A549 (cell line): ENCODE results near the gene UNCX. TPM values are rescaled to one million over a fixed set of nuclear protein-coding genes. Genes with fewer than 3 reads are reported as not detected.

ENCODE experiments used
- ATAC-seq, 2 experiments: fragments of 200-7000 bp in 1 of 2; fragments of >200 bp in 1 of 2; cut with Nextera tagmentation in 1 of 2; cut with Tn5 transposase in 1 of 2; 3 replicates each; pipeline versions ENCODE4 v1.8.0 to v1.9.1; 2018 to 2020; ENCODE audit warnings: mild to moderate bottlenecking in 1 of 2, moderate library complexity in 1 of 2
- CTCF ChIA-PET: fragments of 300-600 bp; sonication (Branson Sonifier 250); formaldehyde crosslinking; extraction: SDS; loops from one replicate; lab custom pipeline; 2021; ENCODE audit warnings: antibody characterized with exemption, inconsistent platforms; lab: Yijun Ruan, JAX
- POLR2A ChIA-PET: fragments of 350-600 bp; formaldehyde crosslinking; extraction: SDS; loops from one replicate; lab custom pipeline; 2021; ENCODE audit warnings: antibody characterized with exemption, inconsistent platforms; lab: Yijun Ruan, JAX
- DNase-seq, 2 experiments: peaks; one replicate each; pipeline versions ENCODE4 v3.0.0 to v3.0.0-alpha.2; 2011 to 2016; ENCODE audit warnings: low read depth in 1 of 2, low spot score in 1 of 2
- FAIRE-seq: peaks from 2 replicates; lab custom pipeline; 2011; peaks lifted over from hg19 to GRCh38; lab: Jason Lieb, UNC
- H3K27ac ChIP-seq, 2 experiments: fragments of >200 bp; sonication (Bioruptor Twin); formaldehyde crosslinking; 3 replicates each; pipeline ENCODE4 v1.5.1; 2016 to 2017
- H3K4me1 ChIP-seq: fragments of >200 bp; sonication (Bioruptor Twin); formaldehyde crosslinking; 3 replicates; pipeline ENCODE4 v1.6.1; 2016
- H3K4me2 ChIP-seq: fragments of >200 bp; sonication (Bioruptor Twin); formaldehyde crosslinking; 3 replicates; pipeline ENCODE4 v1.6.1; 2016
- H3K4me3 ChIP-seq: fragments of >200 bp; sonication (Bioruptor Twin); formaldehyde crosslinking; 3 replicates; pipeline ENCODE4 v1.5.1; 2016
- H3K9me3 ChIP-seq: fragments of >200 bp; sonication (Bioruptor Twin); formaldehyde crosslinking; 3 replicates; pipeline ENCODE4 v1.6.1; 2016
- ATOH8 ChIP-seq: fragments of 250-450 bp; sonication (Bioruptor Pico); IDR thresholded peaks from 2 replicates; pipeline ENCODE4 v1.5.0; 2020; ENCODE audit warnings: low read depth, mild to moderate bottlenecking, moderate library complexity
- BCL3 ChIP-seq: fragments of >200 bp; sonication (Bioruptor Twin); formaldehyde crosslinking; IDR thresholded peaks from 3 replicates; pipeline ENCODE4 v1.6.1; 2016
- CBX2 ChIP-seq: fragments of 200-600 bp; sonication (generic); IDR thresholded peaks from 2 replicates; pipeline ENCODE4 v1.6.1; 2016; ENCODE audit warnings: low read depth, mild to moderate bottlenecking, borderline replicate concordance
- CEBPB ChIP-seq, 2 experiments: fragments of >200 bp in 1 of 2; sonication (Bioruptor Twin) in 1 of 2; formaldehyde crosslinking in 1 of 2; IDR thresholded peaks; 2 replicates each; pipeline ENCODE4 v1.6.1; 2012 to 2016
- CHD4 ChIP-seq: fragments of 200-600 bp; sonication (generic); IDR thresholded peaks from 2 replicates; pipeline ENCODE4 v1.6.1; 2016; ENCODE audit warnings: antibody characterized with exemption, mild to moderate bottlenecking, borderline replicate concordance
- CTCF ChIP-seq: fragments of >200 bp; sonication (Bioruptor Twin); formaldehyde crosslinking; IDR thresholded peaks from 3 replicates; pipeline ENCODE4 v1.5.1; 2016
- E2F6 ChIP-seq: IDR thresholded peaks from 2 replicates; pipeline ENCODE4 v1.6.1; 2012; ENCODE audit warnings: low read depth, borderline replicate concordance
- EHF ChIP-seq: fragments of 250-450 bp; sonication (Bioruptor Pico); IDR thresholded peaks from 2 replicates; pipeline ENCODE4 v1.5.0; 2020; ENCODE audit warnings: mild to moderate bottlenecking
- ESRRA ChIP-seq: fragments of 150-350 bp; IDR thresholded peaks from 2 replicates; pipeline ENCODE4 v1.6.1; 2014; ENCODE audit warnings: mild to moderate bottlenecking, low read length, borderline replicate concordance
- FOSB ChIP-seq: fragments of 250-450 bp; sonication (Bioruptor Pico); IDR thresholded peaks from 2 replicates; pipeline ENCODE4 v1.5.0; 2020; ENCODE audit warnings: mild to moderate bottlenecking, moderate library complexity
- FOSL2 ChIP-seq, 2 experiments: fragments of 450-650 bp in 1 of 2; fragments of >200 bp in 1 of 2; sonication (Bioruptor Twin) in 1 of 2; formaldehyde crosslinking; IDR thresholded peaks; 2 replicates each; pipeline versions ENCODE4 v1.5.0 to v1.6.1; 2016 to 2020; ENCODE audit warnings: mild to moderate bottlenecking in 1 of 2, moderate library complexity in 1 of 2
- FOXS1 ChIP-seq: fragments of 250-450 bp; sonication (Bioruptor Pico); IDR thresholded peaks from 2 replicates; pipeline ENCODE4 v1.5.0; 2020; ENCODE audit warnings: mild to moderate bottlenecking, moderate library complexity
- HDAC2 ChIP-seq: fragments of 200-600 bp; sonication (generic); IDR thresholded peaks from 2 replicates; pipeline ENCODE4 v1.6.1; 2016
- HMGXB4 ChIP-seq: fragments of 250-450 bp; sonication (Bioruptor Pico); IDR thresholded peaks from 2 replicates; pipeline ENCODE4 v1.5.0; 2021; ENCODE audit warnings: mild to moderate bottlenecking, moderate library complexity, borderline replicate concordance
- HOXB5 ChIP-seq: fragments of 250-450 bp; sonication (Bioruptor Pico); IDR thresholded peaks from 2 replicates; pipeline ENCODE4 v1.5.0; 2020; ENCODE audit warnings: mild to moderate bottlenecking, moderate library complexity
- JUNB ChIP-seq: fragments of >200 bp; sonication (Bioruptor Twin); formaldehyde crosslinking; IDR thresholded peaks from 2 replicates; pipeline ENCODE4 v1.6.1; 2016
- MAFK ChIP-seq: fragments of 450-650 bp; IDR thresholded peaks from 2 replicates; pipeline ENCODE4 v1.6.1; 2014; ENCODE audit not compliant: partially characterized antibody
- MAZ ChIP-seq: fragments of 150-350 bp; IDR thresholded peaks from 2 replicates; pipeline ENCODE4 v1.6.1; 2014; ENCODE audit warnings: antibody characterized with exemption, low read depth, low read length, borderline replicate concordance
- NPAS2 ChIP-seq: fragments of 250-450 bp; sonication (Bioruptor Pico); IDR thresholded peaks from 2 replicates; pipeline ENCODE4 v1.8.0; 2022; ENCODE audit warnings: mild to moderate bottlenecking, moderate library complexity, borderline replicate concordance
- POLR2A ChIP-seq: IDR thresholded peaks from 2 replicates; pipeline ENCODE4 v1.6.1; 2012; ENCODE audit warnings: mild to moderate bottlenecking, low read length
- POLR2AphosphoS2 ChIP-seq: conservative IDR thresholded peaks from 2 replicates; pipeline ENCODE4 v1.6.1; 2012; ENCODE audit warnings: low read length, improper control_type of control experiment, inconsistent platforms
- RAD21 ChIP-seq, 2 experiments: fragments of >200 bp in 1 of 2; sonication (Bioruptor Twin) in 1 of 2; formaldehyde crosslinking in 1 of 2; IDR thresholded peaks in 1 of 2; conservative IDR thresholded peaks in 1 of 2; 2 replicates in 1 of 2; 3 replicates in 1 of 2; pipeline ENCODE4 v1.6.1; 2012 to 2018; ENCODE audit warnings: inconsistent platforms in 1 of 2
- RNF2 ChIP-seq: fragments of 200-600 bp; sonication (generic); IDR thresholded peaks from 2 replicates; pipeline ENCODE4 v1.6.1; 2016; ENCODE audit warnings: low read depth, mild to moderate bottlenecking, antibody characterized with exemption, moderate library complexity, borderline replicate concordance
- TFCP2L1 ChIP-seq: fragments of 250-450 bp; sonication (Bioruptor Pico); IDR thresholded peaks from 2 replicates; pipeline ENCODE4 v1.5.0; 2021; ENCODE audit warnings: mild to moderate bottlenecking
- TP53 ChIP-seq: fragments of 250-450 bp; sonication (Bioruptor Pico); IDR thresholded peaks from 2 replicates; pipeline ENCODE4 v1.5.0; 2021; ENCODE audit warnings: mild to moderate bottlenecking, moderate library complexity
- ZFP36 ChIP-seq: fragments of 450-650 bp; IDR thresholded peaks from 2 replicates; pipeline ENCODE4 v1.6.1; 2014; ENCODE audit warnings: borderline replicate concordance; ENCODE audit not compliant: partially characterized antibody
- WGBS: methylation state at CpG from one replicate; pipeline ENCODE4 v1.1.6; 2017; ENCODE audit errors: missing lambda C conversion rate; 5-methylcytosine and 5-hydroxymethylcytosine counted together
- polyA plus RNA-seq, 4 experiments: library from polyadenylated mRNA; depleted of rRNA in 3 of 4; stranded (reverse); fragments of >200 nt; fragmentation: RNase III in 1 of 4; extraction: RNeasy Plus Mini Kit Qiagen cat#74134 plus additional on column Dnase treatment in 1 of 4; gene quantifications; 2 replicates in 3 of 4; 3 replicates in 1 of 4; pipeline ENCODE4 v1.2.3, GENCODE V29; 2011 to 2017

Gene UNCX
- polyA plus RNA-seq, 2 of the 4 experiments (the other 2 are of a cell fraction), result not detected

GRCh38 chr7:1252540-1253090 is 19.9 kb downstream of the UNCX start (continued):
- TF ChIP-seq RAD21 (conservative IDR thresholded peaks at IDR 0.05 in 1 of 2, IDR thresholded peaks at IDR 0.05 in 1 of 2), result no peak

- Histone ChIP-seq H3K9me3 (no peaks in the 10 kb centered on the region), H3K27ac (no peak overlapping the region), H3K4me3 (no peak overlapping the region), H3K4me1 (no peaks in the 10 kb centered on the region), H3K4me2 (no peak overlapping the region)
- FAIRE-seq (no peak), DNase-seq (no peak), ATAC-seq (no peak)
- CTCF ChIA-PET, result interaction anchor here (1.0 to 1.8 kb wide), 4 partner anchors 8 to 159 kb away, joined by 3 to 7 read pairs (median 4); no protein-coding TSS in a partner anchor
- no peak for TF ChIP-seq CTCF
- TF ChIP-seq CBX2, result no peak
- TF ChIP-seq FOSB, result no peak
- TF ChIP-seq RNF2, result no peak
- no peak for TF ChIP-seq ATOH8 (CRISPR knock-in tag)
- TF ChIP-seq TP53, result no peak
- no peak for TF ChIP-seq ESRRA
- no peak for TF ChIP-seq FOSL2 (IDR thresholded peaks at IDR 0.05)
- TF ChIP-seq FOSL2 (CRISPR knock-in tag; IDR thresholded peaks at IDR 0.05), result no peak
- no peak for TF ChIP-seq POLR2A
- no peak for TF ChIP-seq NPAS2 (CRISPR knock-in tag)
- TF ChIP-seq MAFK, result no peak
- TF ChIP-seq TFCP2L1 (CRISPR knock-in tag), result no peak
- TF ChIP-seq CEBPB (IDR thresholded peaks at IDR 0.05), result no peak
- no peak for TF ChIP-seq EHF (CRISPR knock-in tag)
- no peak for TF ChIP-seq HDAC2
- TF ChIP-seq BCL3, result no peak
- 66% methylated on average over 19 of the region's 20 CpGs for WGBS
- POLR2A ChIA-PET, result no interaction called here
These were observed 21.1 kb downstream of the UNCX start for GRCh38 chr7:1253681-1254181.

GRCh38 chr7:1254281-1255079 is 21.8 kb downstream of the UNCX start:
- ChIA-PET POLR2A (no interaction called here), CTCF (interaction anchor here (1.0 to 1.8 kb wide), 3 partner anchors 29 to 158 kb away, joined by 3 to 4 read pairs (median 3); no protein-coding TSS in a partner anchor)
- H3K4me1 ChIP-seq, result no peaks in the 10 kb centered on the region
- TF ChIP-seq HOXB5 (CRISPR knock-in tag), result no peak
- TF ChIP-seq EHF (CRISPR knock-in tag), result no peak
- no peak for TF ChIP-seq HMGXB4 (CRISPR knock-in tag)
- no peak for TF ChIP-seq JUNB
- TF ChIP-seq POLR2A, result no peak
- TF ChIP-seq FOXS1 (CRISPR knock-in tag), result no peak
- no peak for TF ChIP-seq MAZ
- TF ChIP-seq E2F6, result no peak
- TF ChIP-seq CHD4, result no peak
- no peak for TF ChIP-seq ZFP36
- TF ChIP-seq POLR2AphosphoS2, result no peak
- no peak for FAIRE-seq
- DNase-seq, result no peak
- H3K27ac ChIP-seq, result no peak overlapping the region
- no peak overlapping the region for H3K4me2 ChIP-seq
- no peak overlapping the region for H3K4me3 ChIP-seq
- 53% methylated on average over 15 of the region's 34 CpGs for WGBS
- no peak for ATAC-seq
- no peaks in the 10 kb centered on the region for H3K9me3 ChIP-seq
